Measurements from ENCODE around the gene LCNL1. TPM values are rescaled to one million over a fixed set of nuclear protein-coding genes. Genes with fewer than 3 reads are reported as not detected.
"Not testable (repeated sequence)": the region's sequence is repeated elsewhere in the genome, so short reads cannot be mapped to it uniquely, and the experiment has no call there.

The LCNL1 gene
- total RNA-seq, 1 donor from 2014 or later, result not detected

DNA sequence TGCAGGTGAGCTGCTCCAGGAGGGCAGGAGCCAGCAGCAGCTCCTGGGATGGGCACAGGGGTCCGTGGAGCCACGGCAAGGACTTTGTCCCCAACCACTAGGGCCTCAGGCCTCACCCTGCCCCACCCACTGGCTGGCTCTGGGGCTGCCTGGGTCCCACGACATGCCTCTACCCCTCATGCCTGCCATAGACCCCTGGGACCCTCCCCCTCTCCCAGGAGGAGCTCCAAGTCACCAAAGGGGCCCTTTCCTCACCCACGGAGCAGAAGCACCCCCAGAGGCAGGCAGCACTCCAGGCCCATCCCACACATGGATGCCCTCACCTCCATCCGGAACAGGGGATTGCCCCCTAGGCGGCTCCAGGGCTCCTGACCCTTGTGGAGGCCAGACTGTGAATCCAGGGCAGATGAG lies 38.8 kb downstream of the LCNL1 start:
- no peak for DNase-seq (ENCODE audit: extremely low read depth, low read depth, low spot score)

- no peak for DNase-seq (ENCODE audit: extremely low read depth, low read depth, low spot score)
Observed at GRCh38 chr9:137021979-137022661, 39.3 kb downstream of the LCNL1 start.

- DNase-seq (ENCODE audit: extremely low read depth, low read depth, low spot score), result no peak
Observed at GRCh38 chr9:137022662-137023008, 39.8 kb downstream of the LCNL1 start.

- no peak for DNase-seq (ENCODE audit: extremely low read depth, low read depth, low spot score)
Observed at GRCh38 chr9:137023157-137023556, 40.4 kb downstream of the LCNL1 start.

GRCh38 chr9:137023583-137023991 lies 40.8 kb downstream of the LCNL1 start:
- no peak for DNase-seq (ENCODE audit: extremely low read depth, low read depth, low spot score)

DNA sequence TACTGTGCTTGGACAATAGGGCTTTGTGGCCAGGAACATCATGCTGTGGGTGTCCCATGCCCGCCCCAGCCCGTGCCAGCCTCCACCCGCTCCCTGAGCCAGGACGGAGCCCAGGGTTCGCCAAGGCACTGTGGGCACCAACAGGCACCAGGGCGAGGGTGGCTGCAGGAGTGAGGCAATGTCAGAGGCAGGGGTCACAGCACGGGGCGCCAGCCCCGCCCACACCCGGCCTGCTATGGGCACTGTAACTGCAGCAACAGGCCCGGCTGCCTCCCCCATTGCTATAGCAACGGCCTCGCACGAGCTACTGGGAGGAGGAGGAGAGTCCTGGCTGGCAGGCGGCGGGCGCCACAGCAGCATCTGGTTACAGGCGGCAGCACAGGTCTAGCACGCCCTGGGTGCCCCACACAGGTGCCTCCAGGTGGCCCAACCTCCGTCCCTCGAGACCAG lies 42.7 kb downstream of the LCNL1 start:
- DNase-seq (ENCODE audit: extremely low read depth, low read depth, low spot score), result no peak

DNA sequence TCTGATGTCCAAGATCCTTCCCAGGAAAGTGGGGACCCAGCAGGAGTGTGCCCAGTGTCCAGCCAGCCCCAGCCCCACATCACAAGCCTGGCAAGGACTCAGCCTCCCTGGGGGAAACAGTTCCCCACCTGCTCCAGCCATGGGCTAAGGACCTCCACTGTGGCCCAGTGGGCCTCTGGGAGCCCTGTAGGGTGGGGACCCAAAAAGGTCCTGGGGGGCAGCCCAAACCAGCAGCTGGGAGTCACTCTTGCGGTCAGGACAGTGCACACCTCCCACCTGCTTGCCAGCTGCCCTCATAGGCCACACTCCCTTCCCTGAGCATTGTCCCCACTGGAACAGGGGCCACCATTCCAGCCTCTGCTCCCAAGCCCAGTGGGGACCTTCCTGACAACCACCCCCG lies 43.6 kb downstream of the LCNL1 start:
- no peak for DNase-seq (ENCODE audit: extremely low read depth, low read depth, low spot score)

GRCh38 chr9:137026828-137027227 lies 44.0 kb downstream of the LCNL1 start:
- no peak for DNase-seq (ENCODE audit: extremely low read depth, low read depth, low spot score)

DNA sequence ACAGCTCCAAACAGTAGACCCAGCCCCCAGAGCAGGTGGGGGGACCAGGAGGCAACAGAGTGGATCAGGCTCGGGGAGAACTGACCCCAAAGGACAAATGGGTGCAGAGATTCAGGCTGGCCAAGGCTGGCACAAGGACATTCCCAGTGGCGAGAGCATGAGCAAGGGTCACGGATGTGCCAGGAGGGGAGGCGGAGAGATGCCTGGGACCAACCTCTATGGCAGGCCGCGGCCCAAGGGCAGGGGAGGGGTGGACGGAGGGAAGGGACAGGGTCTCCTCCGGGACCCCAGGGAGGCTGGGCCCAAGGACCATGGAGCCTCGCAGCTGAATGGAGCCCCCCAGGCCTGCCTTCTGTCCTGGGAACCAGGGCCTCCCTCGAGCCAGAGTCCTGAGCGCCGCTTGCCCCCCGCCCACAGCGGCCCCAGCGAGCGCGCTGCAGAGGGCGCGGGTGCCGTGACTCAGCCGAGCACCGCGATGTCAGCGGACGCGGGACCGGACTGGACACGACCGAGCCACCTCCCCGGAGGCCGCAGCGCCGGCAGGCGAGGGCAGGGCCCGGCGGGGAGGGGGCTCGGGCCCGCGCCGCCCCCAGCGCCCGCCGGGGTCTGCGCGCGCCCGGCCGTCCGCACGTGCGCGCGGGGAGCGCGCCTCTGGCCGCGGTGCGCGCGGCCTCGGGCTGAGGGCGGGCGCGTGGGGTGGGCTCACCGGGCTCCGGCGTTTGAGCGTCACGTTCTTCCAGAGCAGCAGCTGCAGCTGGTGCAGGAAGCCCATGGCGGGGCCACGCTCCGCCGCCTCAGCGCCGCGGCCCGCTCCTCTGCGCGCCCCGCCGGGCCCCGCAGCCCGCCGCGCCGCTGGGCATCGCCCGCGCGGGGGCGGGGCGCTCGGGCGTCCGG lies 44.8 kb downstream of the LCNL1 start, which contains the start of gene ABCA2:
TSS of gene ABCA2 (minus strand) at position 869 of the 894 bp plus-strand sequence. CDS start at position 772, 97 bp downstream.
- no peak for DNase-seq (ENCODE audit: extremely low read depth, low read depth, low spot score)

DNA sequence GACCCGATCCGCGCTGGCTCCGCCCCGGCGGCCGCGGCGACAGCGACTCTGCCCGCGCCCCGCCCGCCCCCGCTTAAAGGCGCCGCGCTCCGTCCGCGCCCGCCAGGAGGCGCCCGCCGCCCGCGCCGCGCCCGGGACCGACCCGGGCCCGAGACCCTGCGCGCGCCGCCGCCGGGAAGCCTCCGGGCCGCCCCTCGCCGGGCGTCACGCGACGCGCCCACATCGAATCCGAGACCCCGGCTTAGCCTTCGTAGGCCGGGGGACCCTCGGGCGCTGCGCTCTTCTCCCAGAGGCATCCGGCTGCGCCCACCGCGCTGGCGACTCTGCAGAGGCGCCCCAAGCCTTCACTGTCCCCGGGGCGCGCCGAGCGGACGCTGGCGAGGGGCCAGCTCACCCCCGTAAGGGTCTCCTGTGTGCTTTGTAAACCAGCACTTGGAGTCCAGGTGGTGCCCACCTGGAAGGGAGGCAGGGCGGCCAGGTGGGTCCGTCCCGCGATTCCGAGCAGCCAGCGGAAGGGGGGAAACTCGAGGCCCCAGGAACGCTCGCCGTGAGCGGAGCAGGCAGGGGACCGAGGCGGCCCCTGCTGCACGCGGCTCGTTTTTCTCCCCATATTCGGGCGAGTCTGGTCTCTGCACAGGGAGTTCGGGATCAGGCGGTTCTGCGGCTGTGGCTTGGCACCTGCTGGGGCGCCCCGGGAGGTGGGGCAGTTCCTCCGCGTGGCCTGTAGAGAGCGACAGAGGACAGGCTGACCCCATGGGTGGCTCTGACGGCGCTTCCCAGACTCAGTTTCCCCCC lies 45.7 kb downstream of the LCNL1 start:
- no peak for DNase-seq (ENCODE audit: extremely low read depth, low read depth, low spot score)

GRCh38 chr9:137029058-137029936 lies 46.5 kb downstream of the LCNL1 start:
- DNase-seq (ENCODE audit: extremely low read depth, low read depth, low spot score), result no peak

GRCh38 chr9:137030006-137030405 lies 47.2 kb downstream of the LCNL1 start:
- DNase-seq (ENCODE audit: extremely low read depth, low read depth, low spot score), result no peak

DNA sequence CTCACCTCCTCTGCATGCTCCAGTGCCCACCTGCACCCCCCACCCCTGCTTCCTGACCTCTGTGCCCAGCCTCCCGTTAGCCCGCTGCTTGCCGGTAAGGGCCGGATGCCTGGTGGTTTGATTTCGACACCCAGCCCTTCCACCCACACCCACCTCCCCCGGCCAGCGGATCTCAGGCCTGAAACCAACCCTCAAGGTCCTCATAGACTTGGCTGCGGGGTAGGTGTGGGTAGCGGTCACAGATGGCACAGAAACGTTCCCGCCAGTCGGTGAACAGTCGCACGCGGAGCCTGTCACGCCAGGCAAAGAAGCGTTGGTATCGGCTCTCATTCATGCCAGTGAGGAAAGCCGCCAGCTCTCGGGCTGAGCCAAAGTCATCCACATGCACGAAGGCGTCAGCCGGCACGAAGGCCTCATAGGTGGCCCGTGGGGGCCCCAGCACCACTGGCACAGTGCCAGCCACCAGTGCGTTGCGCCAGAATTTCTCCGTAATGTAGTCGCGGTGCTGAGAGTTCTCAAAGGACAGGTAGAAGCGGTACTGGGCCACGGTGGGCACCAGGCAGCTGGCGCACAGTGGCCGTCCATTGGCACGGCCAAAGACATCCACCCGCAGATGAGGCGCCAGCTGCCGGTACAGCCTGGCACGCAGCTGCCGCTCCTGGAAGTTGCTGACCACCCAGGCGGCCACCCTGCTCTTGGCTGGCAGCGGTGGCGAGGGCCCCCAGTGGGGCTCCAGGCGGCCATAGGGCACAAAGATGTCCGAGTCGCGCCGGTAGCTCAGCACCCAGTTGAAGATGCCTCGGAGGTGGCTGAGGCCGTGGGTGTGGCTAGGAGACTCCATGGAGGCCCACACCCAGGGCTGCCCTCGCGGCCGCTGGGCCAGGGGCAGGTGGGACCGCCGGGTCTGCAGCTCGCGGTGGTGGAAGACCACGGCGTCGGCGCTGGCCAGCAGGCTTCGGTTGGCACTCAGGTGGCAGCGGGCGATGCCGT lies 48.0 kb downstream of the LCNL1 start:
- no peak for DNase-seq (ENCODE audit: extremely low read depth, low read depth, low spot score)

GRCh38 chr9:137031904-137032640 lies 49.3 kb downstream of the LCNL1 start, which contains the start of gene FUT7:
Gene FUT7, minus strand, starts transcription at chr9:137032088. Its CDS starts 97 bp downstream, at chr9:137031991.
- DNase-seq (ENCODE audit: extremely low read depth, low read depth, low spot score), result no peak

DNA sequence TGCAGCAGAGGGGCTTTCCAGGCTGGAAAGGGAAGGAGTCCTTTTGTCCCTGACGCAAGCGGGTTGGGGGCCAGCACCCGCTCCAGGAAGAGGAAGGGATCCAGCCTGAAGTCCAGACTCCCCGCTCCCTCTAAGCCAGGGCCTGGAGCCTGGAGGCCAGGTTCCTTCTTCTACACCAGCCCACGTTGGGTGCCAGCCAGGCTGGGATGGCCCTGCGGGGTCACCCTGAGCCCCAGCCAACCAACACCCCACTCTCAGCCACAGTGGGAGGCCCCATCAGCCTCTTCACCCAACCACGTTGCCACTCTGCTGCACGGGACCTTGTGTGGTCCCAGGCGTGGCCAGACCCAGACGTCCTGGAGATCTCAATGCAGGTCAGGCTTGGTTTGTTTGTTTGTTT lies 50.1 kb downstream of the LCNL1 start:
- DNase-seq (ENCODE audit: extremely low read depth, low read depth, low spot score), result no peak

DNA sequence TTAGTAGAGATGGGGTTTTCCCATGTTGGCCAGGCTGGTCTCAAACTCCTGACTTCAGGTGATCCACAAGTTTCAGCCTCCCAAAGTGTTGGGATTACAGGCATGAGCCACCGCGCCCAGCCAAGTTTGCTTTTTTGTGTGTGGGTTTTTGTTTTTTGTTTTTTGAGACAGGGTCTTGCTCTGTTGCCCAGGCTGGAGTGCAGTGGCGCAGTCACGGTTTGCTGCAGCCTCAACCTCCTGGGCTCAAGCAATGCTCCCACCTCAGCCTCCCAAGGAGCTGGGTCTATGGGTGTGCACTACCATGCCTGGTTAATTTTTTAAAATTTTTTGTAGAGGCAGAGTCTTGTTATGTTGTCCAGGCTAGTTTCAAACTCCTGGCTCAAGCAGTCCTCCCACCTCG lies 50.7 kb downstream of the LCNL1 start:
- not testable (repeated sequence) for DNase-seq (ENCODE audit: extremely low read depth, low read depth, low spot score)

DNA sequence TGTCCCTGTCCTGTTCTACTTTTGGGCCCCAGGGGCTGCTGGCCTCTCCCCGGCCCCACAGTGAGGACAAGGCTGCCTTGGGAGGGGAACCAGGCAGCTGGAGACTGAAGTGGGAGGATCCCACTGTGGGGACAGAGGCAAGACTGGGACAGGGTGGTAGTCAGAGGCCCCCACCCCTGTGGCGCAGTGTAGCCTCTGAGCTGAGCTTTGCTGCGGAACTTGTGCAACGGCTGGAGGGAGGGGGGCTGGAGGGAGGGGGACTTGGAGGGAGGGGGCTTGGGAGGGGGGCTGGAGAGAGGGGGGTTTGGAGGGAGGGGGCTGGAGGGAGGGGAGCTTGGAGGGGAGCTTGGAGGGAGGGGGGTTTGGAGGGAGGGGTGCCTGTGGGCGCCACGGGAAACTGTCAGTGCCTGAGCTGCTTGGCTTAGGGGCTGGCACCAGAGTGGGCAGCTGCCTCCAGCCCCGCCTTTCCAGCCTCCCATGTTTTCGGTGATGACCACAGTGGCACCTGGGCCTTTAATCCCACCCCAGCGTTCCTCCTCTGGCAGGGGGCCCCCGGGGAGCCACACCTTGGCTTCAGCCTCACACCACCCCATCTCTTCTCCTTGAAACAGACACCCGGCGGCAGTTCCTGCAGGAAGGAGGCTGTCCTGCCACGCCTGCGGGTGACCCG lies 51.4 kb downstream of the LCNL1 start:
- no peak for DNase-seq (ENCODE audit: extremely low read depth, low read depth, low spot score)
